MM.1S (cell line): ENCODE measurements around the gene KCNJ12.
"Not testable (repeated sequence)": the region's sequence is repeated elsewhere in the genome, so short reads cannot be mapped to it uniquely, and the experiment has no call there.

ENCODE experiments used
- DNase-seq: peaks from one replicate; pipeline ENCODE4 v3.0.0-alpha.2; 2015
- H2AFZ ChIP-seq: fragments of 300-600 bp; sonication (generic); 2 replicates; pipeline ENCODE4 v1.6.0; 2016; ENCODE audit warnings: antibody characterized with exemption, low read length
- H3F3A ChIP-seq: fragments of 300-600 bp; sonication (generic); 2 replicates; pipeline ENCODE4 v1.6.1; 2016; ENCODE audit warnings: mild to moderate bottlenecking, antibody characterized with exemption, low read length, moderate library complexity, mixed read lengths; ENCODE audit not compliant: insufficient read depth
- H3K27ac ChIP-seq: fragments of 300-600 bp; sonication (generic); 2 replicates; pipeline ENCODE4 v1.5.1; 2016; ENCODE audit warnings: mild to moderate bottlenecking, low read length
- H3K27me3 ChIP-seq: fragments of 300-600 bp; sonication (generic); replicated peaks from 2 replicates; pipeline ENCODE4 v1.6.0; 2016; ENCODE audit warnings: low read length; ENCODE audit not compliant: insufficient read depth
- H3K36me3 ChIP-seq: fragments of 300-600 bp; sonication (generic); replicated peaks from 2 replicates; pipeline ENCODE4 v1.6.1; 2016; ENCODE audit warnings: mild to moderate bottlenecking, low read length, mixed read lengths; ENCODE audit not compliant: insufficient read depth
- H3K4me1 ChIP-seq: fragments of 300-600 bp; sonication (generic); 2 replicates; pipeline ENCODE4 v1.6.1; 2016; ENCODE audit warnings: low read length, mixed read lengths
- H3K4me2 ChIP-seq: fragments of 300-600 bp; sonication (generic); 2 replicates; pipeline ENCODE4 v1.6.0; 2016; ENCODE audit warnings: low read depth, low read length
- H3K4me3 ChIP-seq: fragments of 300-600 bp; sonication (generic); 2 replicates; pipeline ENCODE4 v1.5.1; 2016; ENCODE audit warnings: low read length, mixed read lengths
- H3K79me2 ChIP-seq: fragments of 300-600 bp; sonication (generic); 2 replicates; pipeline ENCODE4 v1.6.1; 2016; ENCODE audit warnings: mixed run types, low read length, mixed read lengths
- H3K9ac ChIP-seq: fragments of 300-600 bp; sonication (generic); 2 replicates; pipeline ENCODE4 v1.6.1; 2016; ENCODE audit warnings: low read length, mixed read lengths
- H3K9me2 ChIP-seq: fragments of 300-600 bp; sonication (generic); replicated peaks from 2 replicates; pipeline ENCODE4 v1.6.1; 2016; ENCODE audit warnings: mild to moderate bottlenecking, low read length, mixed read lengths; ENCODE audit not compliant: insufficient read depth
- H3K9me3 ChIP-seq: fragments of 300-600 bp; sonication (generic); replicated peaks from 2 replicates; pipeline ENCODE4 v1.6.1; 2016; ENCODE audit warnings: mild to moderate bottlenecking, low read length, mixed read lengths; ENCODE audit not compliant: insufficient read depth
- H4K20me1 ChIP-seq: fragments of 300-600 bp; sonication (generic); 2 replicates; pipeline ENCODE4 v1.6.1; 2016; ENCODE audit warnings: mild to moderate bottlenecking, low read length, moderate library complexity, mixed read lengths; ENCODE audit not compliant: insufficient read depth

Gene KCNJ12

GRCh38 chr17:21406616-21407404, 30.7 kb downstream of the KCNJ12 start:
- H3K9me2 ChIP-seq, H3K9ac ChIP-seq, DNase-seq, H3K4me2 ChIP-seq, H3K36me3 ChIP-seq, H3K79me2 ChIP-seq, H3K9me3 ChIP-seq, H2AFZ ChIP-seq, H3K27me3 ChIP-seq, H3K27ac ChIP-seq, H3F3A ChIP-seq, H3K4me1 ChIP-seq, H4K20me1 ChIP-seq, H3K4me3 ChIP-seq: not testable (repeated sequence)

GRCh38 chr17:21407752-21408151, 31.6 kb downstream of the KCNJ12 start:
- H3K4me1 ChIP-seq, H3K36me3 ChIP-seq, H4K20me1 ChIP-seq, DNase-seq, H3K9me2 ChIP-seq, H3K27ac ChIP-seq, H3K27me3 ChIP-seq, H3K4me2 ChIP-seq, H3K9ac ChIP-seq, H3K9me3 ChIP-seq, H3F3A ChIP-seq, H3K79me2 ChIP-seq, H3K4me3 ChIP-seq, H2AFZ ChIP-seq: not testable (repeated sequence)

- not testable (repeated sequence) for H4K20me1 ChIP-seq, H3K4me2 ChIP-seq, H3K27ac ChIP-seq
These were observed 32.1 kb downstream of the KCNJ12 start for GRCh38 chr17:21408224-21408623.

GRCh38 chr17:21408766-21409300, 32.7 kb downstream of the KCNJ12 start:
- H3K36me3 ChIP-seq, H3K4me3 ChIP-seq, H2AFZ ChIP-seq, H4K20me1 ChIP-seq, H3K4me1 ChIP-seq, H3K9me2 ChIP-seq, DNase-seq, H3K79me2 ChIP-seq, H3K9ac ChIP-seq, H3K9me3 ChIP-seq, H3K27me3 ChIP-seq, H3K27ac ChIP-seq, H3K4me2 ChIP-seq, H3F3A ChIP-seq: not testable (repeated sequence)

More at GRCh38 chr17:21408224-21408623, 32.1 kb downstream of the KCNJ12 start:
- not testable (repeated sequence) for H2AFZ ChIP-seq, H3K79me2 ChIP-seq, H3K4me3 ChIP-seq, H3K9ac ChIP-seq, DNase-seq, H3K9me2 ChIP-seq, H3F3A ChIP-seq, H3K4me1 ChIP-seq, H3K36me3 ChIP-seq, H3K27me3 ChIP-seq, H3K9me3 ChIP-seq

- H3K36me3 ChIP-seq, H3K4me1 ChIP-seq, H3K27ac ChIP-seq, H4K20me1 ChIP-seq, H3K4me2 ChIP-seq, H3K4me3 ChIP-seq, H3K9me2 ChIP-seq, H3K9ac ChIP-seq, H3F3A ChIP-seq, DNase-seq, H3K27me3 ChIP-seq, H2AFZ ChIP-seq, H3K9me3 ChIP-seq, H3K79me2 ChIP-seq: not testable (repeated sequence)
These were observed 33.2 kb downstream of the KCNJ12 start for GRCh38 chr17:21409388-21409787.

- not testable (repeated sequence) for H3K9me2 ChIP-seq, H3K9ac ChIP-seq, DNase-seq, H3K79me2 ChIP-seq, H2AFZ ChIP-seq, H3K4me3 ChIP-seq, H4K20me1 ChIP-seq, H3K9me3 ChIP-seq, H3K27me3 ChIP-seq, H3F3A ChIP-seq, H3K4me2 ChIP-seq, H3K4me1 ChIP-seq, H3K36me3 ChIP-seq, H3K27ac ChIP-seq
These were observed 33.8 kb downstream of the KCNJ12 start for GRCh38 chr17:21409971-21410370.

GRCh38 chr17:21410371-21410770, 34.2 kb downstream of the KCNJ12 start:
- not testable (repeated sequence) for H3K9ac ChIP-seq, H3K79me2 ChIP-seq, H3K36me3 ChIP-seq, H3F3A ChIP-seq, H3K27me3 ChIP-seq, H3K4me2 ChIP-seq, H4K20me1 ChIP-seq, H3K27ac ChIP-seq, H3K9me3 ChIP-seq, H3K4me3 ChIP-seq, H3K4me1 ChIP-seq, H3K9me2 ChIP-seq, H2AFZ ChIP-seq, DNase-seq
